Measurements from ENCODE around the gene EXOC6.
A peak's percentile ranks its signal among the peaks of the same experiment; 100 is the strongest.

Gene EXOC6, protein sequence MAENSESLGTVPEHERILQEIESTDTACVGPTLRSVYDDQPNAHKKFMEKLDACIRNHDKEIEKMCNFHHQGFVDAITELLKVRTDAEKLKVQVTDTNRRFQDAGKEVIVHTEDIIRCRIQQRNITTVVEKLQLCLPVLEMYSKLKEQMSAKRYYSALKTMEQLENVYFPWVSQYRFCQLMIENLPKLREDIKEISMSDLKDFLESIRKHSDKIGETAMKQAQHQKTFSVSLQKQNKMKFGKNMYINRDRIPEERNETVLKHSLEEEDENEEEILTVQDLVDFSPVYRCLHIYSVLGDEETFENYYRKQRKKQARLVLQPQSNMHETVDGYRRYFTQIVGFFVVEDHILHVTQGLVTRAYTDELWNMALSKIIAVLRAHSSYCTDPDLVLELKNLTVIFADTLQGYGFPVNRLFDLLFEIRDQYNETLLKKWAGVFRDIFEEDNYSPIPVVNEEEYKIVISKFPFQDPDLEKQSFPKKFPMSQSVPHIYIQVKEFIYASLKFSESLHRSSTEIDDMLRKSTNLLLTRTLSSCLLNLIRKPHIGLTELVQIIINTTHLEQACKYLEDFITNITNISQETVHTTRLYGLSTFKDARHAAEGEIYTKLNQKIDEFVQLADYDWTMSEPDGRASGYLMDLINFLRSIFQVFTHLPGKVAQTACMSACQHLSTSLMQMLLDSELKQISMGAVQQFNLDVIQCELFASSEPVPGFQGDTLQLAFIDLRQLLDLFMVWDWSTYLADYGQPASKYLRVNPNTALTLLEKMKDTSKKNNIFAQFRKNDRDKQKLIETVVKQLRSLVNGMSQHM

DNA sequence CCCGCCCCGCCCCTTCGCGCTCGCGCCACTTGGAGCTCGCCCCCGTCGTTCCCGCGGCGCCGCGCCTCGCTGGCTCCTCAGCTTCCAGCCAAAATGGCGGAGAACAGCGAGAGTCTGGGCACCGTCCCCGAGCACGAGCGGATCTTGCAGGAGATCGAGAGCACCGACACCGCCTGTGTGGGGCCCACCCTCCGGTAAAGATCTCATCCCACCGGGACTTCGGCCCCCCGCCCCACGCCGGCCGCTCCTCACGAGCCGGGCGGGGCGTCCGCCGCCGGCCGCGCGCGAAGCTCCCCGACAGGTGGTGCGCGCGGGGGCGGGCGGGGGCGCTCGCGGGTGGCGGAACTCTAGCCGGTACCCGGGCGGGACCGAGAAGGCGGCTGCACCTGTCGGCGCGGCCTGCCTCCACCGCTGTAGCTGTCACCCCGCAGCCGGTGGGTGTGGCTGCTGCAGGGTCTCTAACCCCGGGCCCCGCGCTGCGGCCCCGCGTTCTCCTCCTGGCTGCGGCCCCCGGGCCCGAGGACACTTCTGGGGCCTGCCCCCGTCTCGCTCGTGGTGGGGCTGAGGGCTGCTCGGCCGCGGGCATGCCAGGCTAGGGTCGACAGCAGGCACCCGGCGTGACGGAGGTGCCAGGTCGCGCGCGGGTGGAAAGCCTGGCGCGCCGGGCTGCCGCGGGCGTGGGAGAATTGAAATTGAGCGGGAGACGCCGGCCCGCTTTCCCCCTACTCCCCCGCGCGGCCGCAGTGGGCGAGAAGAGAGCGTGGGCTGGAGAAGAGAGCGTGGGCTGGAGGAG, at the start of gene EXOC6:
Gene EXOC6, plus strand, starts transcription at position 80 of the 793 bp plus-strand sequence. Its CDS starts 14 bp downstream, at position 94.
- peak; percentile 82 for DNase-seq (ENCODE audit: low read depth)

DNA sequence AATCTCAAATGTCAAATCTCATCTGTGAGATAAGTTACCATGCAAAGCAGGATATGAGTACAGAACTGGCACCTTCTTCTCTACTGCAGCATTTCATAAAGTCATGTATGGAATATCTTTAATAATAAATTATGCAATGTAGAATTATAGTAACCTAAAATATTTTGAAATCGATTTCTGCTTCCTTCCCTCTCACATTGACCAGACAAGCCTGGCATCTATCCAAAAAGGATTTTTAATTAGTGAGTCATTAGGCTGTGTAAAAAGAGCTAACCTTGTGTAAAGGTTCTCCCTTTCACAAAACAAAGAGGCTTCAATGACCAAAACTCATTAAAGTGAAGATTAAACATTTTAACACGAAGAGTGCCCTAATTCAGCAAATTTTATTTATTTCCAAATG, 48.8 kb upstream of the EXOC6 start:
- no peak for DNase-seq (ENCODE audit: low read depth)

DNA sequence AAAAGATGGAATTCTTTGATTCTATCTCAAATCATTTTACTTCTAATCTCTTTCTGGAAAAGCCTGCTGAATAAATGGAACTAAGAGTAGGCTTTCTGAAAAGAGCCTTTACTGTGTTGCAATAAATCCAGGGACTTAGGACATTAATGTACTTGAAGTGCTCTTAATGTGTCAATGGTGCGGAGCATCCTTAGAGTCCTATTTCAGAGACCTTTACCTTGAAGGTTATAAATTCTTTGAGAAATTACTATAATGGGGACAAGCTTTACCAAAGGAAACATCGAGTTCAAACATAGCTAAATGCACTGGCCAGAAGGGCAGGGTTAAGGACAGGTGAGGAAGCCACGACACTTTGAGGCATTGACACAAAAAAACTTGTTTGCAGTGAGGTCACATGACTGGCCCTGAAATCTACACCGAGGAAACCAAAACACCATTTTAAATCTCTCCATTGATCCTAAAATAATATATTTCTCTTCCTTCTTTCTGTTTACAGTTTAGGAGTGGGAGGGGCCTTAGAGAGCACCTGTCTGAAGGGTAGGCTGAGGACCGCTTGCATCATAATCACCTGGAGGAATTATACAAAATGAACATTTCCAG, 48.1 kb upstream of the EXOC6 start:
- DNase-seq (ENCODE audit: low read depth): no peak

DNA sequence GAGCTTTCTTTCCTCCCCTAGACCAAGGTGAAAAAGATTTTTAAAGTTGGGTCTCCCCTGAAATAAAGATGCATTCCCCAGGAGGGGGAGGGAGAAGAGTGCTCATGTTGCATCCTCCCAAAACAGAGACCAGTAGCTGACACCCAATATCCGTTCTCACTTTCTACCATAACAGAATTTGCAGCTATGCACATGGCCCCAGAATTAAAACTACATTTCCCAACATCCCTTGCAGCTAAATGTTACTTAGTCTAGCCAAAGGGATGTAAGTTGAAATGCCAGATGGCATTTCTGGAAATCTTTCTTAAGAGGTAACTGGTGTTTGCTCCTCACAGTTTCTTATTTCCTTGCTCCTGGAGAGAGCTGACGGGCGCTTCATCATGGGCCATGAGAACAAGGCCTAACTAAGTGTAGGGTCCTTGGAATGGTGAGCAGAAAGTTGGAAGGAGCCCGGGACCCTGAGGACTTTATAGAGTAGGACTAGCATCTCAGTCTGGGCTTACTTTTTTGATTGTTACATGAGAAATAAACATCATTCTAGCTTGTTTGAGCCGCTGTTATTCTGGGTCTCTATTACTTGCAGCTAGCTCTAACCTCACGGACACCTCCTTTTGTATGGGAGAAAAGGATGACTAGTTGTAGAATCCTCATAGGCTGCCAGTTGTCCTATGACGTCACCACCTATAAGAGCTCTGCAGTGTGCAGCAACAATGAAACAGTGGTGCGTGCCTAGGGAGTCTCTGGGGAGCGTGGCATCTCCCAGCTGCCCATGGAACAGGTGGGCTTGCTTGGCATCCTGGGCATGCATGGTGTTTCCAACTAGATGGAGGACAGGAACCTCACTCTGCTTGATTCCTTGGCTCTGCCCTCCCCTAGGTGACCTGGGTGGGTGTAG, 46.1 kb upstream of the EXOC6 start:
- no peak for DNase-seq (ENCODE audit: low read depth)

DNA sequence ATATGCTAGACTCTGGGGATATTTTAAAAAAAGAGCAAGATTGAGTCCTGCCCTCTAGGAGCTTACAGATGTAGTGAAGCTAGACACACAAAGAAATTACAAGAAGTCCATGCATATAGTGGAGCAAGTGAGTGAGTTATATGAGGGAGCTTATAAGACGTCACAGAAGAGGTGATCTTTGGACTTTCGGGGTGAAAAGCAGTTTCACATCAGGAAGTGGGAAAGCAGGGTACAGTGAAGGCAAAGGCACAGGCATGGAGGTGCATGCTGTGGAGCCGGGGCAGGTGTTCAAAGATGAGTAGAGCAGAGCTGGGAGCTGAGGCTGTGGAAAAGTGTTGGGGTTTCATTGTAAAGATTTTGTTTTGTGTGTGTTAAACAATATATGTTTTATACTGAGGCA, 38.5 kb upstream of the EXOC6 start:
- DNase-seq (ENCODE audit: low read depth): no peak

DNA sequence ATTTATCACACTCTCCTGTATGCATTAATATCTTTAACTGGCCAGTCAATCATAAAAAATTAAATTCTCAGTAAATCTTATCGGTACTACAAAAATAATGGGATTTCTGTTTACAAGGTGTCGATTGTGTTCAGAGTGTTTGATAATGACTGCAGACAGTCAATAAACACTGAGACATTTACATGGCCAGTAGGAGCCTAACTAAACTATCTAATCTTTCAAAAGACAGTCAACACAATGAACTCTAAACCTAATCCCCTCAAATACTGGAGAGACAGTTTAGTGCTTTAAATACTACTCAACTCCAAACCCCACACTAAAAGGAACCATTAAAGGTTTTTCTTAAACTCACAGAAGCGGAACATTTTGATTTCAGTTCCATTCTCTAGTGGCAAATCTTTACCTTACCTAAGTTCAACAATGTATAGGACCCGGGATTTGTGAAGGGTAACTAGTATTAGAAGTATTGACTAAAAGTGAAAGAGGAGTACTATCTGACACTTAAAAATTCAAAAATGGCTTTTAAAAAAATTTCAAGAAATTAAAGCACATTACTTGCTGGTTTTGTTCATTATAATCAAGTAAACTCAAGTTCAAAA, 37.3 kb upstream of the EXOC6 start:
- no peak for DNase-seq (ENCODE audit: low read depth)

DNA sequence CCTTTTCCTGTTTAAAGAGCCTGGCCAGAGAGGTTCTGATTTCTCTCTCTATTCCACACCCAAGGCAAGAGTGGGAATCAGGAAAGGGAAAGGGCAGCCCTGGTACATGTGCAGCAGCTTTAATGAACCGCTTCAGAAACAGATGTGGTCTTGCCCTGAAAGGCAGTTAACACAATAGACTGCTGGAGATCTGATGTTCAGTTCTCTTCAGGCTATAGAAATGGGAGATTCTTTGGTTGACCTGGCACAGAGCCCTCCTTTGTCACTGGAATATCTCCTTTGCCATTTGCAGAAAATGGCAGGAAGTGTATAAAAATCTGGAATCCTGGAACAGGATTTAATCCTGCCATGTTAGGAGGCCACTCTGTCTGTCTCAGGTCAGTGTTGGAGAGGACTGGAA, 36.3 kb upstream of the EXOC6 start:
- no peak for DNase-seq (ENCODE audit: low read depth)

DNA sequence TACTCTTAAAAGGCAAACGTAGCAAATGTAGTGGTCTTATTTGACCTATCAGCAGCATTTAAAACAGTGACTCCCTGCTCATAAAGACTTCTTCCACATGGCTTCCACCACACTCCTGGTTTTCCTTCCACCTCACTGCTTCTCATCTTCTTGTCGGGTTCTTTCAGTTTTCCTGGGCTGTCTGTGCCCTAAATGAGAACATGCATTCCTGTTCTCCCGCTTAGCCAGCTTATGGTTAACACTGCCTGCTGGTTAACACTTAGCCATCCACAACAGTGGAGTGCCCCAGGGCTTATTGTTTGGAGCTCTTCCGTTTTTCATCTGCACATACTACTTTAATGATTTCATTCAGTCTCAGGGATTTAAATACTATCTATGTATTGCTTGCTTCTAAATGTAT, 34.3 kb upstream of the EXOC6 start:
- DNase-seq (ENCODE audit: low read depth): no peak

DNA sequence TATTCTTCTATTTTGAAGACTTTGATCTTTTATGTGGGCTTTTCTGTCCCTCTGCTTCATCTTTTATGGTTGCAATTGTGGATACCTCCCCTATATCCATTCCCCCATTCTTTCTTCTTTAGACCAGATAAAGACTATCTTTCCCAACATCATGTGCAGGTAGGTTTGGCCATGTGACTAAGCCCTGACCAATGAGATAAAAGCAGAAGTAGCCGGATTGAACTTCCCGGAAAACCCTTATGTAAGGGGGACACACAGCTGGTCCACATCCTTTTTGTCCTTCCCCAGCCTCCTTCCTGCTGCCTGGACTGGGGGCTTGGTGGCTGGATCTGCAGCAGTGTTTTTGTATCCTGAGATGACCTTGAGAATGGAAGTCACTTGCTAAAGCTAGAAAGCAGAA, 33.5 kb upstream of the EXOC6 start:
- no peak for DNase-seq (ENCODE audit: low read depth)

DNA sequence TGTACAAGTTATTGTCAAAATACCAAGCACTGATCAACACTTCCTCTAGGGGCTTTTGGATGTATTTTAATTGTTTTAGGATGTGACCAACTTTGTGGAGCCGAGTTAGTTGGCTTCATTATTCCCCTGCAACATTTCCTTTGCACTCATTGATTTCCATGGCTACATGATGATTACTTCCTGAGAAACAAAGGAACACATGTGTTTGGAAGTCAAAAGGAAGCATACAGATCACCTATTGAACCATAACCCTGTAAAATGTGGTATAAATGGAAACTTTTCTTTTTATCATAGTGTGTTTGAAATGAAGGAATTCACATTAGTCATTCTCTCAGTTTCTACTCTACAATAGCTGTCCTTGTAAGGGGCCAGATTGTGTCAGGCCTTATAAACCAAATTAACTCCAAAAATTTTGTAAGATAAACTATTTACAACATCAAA, 32.2 kb upstream of the EXOC6 start:
- no peak for DNase-seq (ENCODE audit: low read depth)

DNA sequence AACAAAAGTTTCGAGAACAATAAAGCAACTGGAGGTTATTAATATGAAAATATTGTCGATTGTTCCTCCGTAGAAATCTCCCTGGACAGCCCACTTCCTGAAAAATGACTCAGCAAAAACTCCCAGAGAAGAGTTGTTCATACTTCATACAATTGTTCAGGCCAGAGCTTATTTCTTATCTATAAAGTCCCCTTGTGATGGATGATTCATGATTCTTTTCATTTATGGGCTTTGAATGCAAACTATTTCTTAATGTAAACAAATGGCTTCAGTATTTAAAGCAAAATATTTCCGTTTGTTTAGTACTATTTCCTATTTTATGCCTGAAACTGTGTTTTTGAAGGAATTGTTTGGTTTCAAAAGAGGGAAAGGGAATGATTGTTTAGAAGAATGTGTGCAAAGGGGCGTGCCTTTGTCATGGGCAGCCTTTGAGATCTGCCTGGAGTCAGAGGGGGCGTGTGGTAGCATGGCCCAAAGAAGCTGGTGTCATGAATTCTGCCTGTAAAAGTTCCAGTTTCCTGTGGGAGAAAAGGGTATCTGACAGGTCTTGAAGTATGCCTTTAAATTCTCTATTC, 26.2 kb upstream of the EXOC6 start:
- DNase-seq (ENCODE audit: low read depth): no peak

DNA sequence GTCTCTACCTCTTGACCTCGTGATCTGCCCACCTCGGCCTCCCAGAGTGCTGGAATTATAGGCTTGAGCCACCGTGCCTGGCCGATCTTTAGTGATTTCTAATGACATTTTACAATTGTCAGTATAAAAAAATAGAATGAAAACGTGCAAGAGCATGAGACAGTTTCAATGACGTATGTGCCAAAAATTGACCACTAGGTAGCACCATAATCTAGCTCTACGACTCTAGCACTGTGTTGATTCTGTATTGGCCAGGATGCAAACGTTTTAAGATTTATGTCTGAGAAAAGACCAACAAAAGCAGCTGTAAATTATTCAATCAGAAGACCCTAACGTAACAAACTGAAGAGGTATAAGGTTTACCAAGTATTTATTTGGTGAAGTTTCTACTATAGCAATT, 25.4 kb upstream of the EXOC6 start:
- no peak for DNase-seq (ENCODE audit: low read depth)

DNA sequence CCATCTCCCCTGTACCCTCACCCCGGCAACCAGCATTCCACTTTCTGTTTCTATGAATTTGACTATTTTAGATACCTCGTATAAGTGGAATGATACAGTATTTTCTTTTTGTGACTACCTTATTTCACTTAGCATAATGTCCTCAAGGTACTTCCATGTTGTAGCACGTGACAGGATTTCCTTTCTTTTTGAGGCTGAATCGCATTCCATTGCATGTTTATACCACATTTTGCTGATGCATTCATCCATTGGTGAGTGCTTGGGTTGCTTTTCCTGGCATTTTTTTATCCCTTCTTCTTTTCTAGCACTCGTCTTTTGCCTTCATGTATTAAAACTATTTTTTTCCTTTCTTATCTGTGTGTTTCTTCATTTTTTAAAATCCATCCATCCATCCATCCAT, 22.3 kb upstream of the EXOC6 start:
- no peak for DNase-seq (ENCODE audit: low read depth)

DNA sequence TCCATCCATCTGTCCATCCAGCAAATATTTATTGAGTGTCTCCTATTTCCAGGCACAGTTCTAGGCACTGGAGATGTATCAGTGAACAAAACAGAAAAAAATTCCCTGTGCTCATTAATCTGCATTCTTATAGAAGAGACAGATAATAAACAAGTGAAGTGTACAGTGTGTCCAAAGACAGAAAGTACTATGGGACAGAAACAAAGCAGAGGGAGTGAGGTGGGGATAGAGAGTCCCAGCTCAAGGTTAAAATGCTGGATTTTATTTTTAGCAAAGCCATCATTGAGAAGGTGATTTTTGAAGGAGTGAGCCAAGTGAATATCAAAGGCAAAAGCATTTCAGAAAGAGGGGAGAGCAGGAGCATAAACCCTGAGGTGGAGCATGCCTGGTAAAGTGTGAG, 21.8 kb upstream of the EXOC6 start:
- no peak for DNase-seq (ENCODE audit: low read depth)

DNA sequence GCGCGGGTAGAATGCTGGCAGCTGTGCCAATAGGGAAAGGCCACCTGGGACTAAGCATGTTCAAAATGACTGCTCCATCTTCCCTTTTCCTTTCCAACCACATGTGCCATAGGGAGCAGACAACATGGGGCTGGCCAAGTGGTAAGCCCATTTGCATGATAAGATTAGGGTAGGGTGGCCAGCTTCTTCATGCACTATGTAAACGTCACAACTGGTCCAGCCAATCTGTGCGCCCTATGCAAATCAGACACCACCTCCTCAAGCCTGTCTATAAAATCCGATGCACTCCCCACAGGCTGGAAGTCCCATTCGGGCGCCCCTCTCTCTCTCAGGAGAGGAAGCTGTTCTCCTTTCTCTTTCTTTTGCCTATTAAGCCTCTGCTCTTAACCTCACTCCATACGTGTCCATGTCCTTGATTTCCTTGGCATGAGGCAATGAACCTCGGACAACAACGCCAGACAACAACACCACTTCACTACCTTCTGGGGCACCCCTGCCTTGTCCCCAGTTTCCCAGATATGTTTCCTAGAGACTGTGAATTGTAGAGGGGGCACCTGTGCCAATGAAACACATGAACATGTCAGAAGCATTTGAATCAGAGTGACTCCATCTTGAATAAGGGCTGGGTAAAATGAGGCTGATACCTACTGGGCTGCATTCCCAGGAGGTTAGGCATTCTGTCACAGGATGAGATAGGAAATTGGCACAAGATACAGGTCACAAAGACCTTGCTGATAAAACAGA, 19.1 kb upstream of the EXOC6 start:
- no peak for DNase-seq (ENCODE audit: low read depth)

DNA sequence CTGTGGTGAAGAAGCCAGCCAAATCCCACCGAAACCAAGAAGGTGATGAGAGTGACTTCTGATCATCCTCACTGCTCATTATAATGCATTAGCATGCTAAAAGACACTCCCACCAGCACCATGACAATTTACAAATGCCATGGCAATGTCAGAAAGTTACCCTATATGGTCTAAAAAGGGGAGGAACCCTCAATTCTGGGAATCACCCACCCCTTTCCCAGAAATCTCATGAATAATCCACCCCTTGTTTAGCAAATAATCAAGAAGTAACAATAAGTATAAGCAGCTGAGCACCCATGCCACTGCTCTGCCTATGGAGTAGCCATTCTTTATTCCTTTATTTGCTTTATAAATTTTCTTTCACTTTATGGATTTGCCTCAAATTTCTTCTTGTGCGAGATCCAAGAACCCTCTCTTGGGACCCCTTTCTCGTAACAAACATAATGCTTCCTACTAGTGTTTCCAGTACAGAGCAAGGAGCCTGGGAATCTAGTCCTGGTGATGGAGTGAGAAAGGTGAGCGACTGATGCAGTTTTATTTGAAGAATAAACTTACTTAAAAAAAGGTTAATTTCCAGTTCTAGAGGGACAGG, 18.4 kb upstream of the EXOC6 start:
- DNase-seq (ENCODE audit: low read depth): no peak

DNA sequence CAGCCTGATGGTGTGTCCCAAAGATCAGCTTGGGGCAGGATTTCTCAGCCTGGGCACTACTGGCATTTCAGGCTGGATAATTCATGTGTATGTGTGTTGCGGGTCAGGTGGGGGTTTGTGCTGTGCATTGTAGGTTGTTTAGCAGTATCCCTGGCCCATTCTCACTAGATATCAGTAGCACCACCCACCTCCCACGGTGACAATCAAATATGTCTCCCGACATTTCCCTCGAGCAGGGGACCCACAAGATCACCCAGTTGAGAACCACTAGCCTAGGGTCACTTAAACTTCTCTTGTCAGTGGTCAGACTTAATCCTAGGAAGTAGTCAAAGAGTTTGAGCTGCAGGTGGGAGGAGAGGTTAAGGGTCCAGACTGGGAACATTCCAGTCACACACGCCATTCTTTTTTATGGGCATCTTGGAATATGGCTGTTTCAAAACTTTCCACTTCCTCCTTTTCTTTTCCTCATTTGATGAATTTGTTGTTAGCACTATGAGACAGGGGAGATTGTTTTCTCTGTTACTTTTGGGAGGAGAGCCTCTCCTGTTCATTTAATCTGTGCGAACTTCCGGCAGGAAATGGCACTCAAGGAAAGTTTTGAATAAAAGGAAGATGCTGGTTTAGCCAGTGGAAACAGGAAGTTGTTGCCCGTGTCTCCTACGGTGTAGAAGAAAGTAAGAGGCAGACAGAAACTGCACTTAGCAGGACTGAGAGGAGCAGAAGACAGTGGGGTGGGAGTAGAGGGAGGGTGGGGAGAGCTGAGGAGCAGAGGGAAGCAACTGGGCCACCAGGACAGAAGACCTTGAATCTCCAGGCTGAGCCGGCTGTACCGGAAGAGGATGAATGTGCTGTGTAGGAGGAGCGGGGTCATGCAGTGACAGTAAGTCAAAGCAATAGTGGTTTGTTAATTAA, 17.6 kb upstream of the EXOC6 start:
- DNase-seq (ENCODE audit: low read depth): no peak

DNA sequence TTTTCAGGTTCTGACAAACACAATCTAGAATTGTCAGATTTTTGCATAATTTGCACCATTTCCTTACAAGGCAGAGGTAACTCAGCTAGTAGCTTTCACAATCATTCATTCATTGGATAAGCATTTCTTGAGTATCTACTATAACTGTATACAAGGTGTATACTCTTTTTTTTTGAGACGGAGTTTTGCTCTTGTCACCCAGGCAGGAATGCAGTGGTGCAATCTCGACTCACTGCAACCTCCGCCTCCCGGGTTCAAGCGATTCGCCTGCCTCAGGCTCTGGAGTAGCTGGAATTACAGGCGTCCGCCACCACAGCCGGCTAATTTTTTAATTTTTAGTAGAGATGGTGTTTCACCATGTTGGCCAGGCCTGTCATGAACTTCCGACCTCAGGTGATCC, 16.2 kb upstream of the EXOC6 start:
- DNase-seq (ENCODE audit: low read depth): no peak
